ENCODE results near the gene CNEP1R1. TPM values are rescaled to one million over a fixed set of nuclear protein-coding genes. Genes with fewer than 3 reads are reported as not detected.

CNEP1R1 gene
- total and polyA plus RNA-seq, 10 of the 15 experiments (the other 5 are each of a cell fraction or from before 2014, with no cell fraction given): 11.5 to 29.2 (median 15.6) TPM

DNA sequence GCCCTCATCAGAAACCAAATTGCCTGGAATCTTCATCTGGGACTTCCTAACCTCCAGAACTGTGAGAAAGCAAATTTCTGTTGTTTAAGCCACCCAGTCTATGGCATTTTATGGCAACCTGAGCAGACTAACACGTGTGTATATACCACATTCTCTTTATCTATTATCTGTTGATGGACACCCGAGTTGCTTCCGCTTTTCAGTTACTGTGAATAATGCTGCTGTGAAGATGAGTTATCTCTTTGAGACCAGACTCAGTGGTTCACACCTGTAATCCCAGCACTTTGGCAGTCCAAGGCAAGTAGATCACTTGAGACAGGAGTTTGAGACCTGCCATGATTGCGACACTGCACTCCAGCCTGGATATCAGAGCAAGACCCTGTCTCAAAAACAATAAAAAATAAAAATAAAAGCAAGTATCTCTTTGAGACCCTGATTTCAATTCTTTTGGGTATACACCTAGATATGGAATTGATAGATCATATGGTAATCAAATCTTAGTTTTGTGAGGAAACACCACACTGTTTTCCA, 27.2 kb upstream of the CNEP1R1 start (continued):
- TF ChIP-seq, protein P1, sequence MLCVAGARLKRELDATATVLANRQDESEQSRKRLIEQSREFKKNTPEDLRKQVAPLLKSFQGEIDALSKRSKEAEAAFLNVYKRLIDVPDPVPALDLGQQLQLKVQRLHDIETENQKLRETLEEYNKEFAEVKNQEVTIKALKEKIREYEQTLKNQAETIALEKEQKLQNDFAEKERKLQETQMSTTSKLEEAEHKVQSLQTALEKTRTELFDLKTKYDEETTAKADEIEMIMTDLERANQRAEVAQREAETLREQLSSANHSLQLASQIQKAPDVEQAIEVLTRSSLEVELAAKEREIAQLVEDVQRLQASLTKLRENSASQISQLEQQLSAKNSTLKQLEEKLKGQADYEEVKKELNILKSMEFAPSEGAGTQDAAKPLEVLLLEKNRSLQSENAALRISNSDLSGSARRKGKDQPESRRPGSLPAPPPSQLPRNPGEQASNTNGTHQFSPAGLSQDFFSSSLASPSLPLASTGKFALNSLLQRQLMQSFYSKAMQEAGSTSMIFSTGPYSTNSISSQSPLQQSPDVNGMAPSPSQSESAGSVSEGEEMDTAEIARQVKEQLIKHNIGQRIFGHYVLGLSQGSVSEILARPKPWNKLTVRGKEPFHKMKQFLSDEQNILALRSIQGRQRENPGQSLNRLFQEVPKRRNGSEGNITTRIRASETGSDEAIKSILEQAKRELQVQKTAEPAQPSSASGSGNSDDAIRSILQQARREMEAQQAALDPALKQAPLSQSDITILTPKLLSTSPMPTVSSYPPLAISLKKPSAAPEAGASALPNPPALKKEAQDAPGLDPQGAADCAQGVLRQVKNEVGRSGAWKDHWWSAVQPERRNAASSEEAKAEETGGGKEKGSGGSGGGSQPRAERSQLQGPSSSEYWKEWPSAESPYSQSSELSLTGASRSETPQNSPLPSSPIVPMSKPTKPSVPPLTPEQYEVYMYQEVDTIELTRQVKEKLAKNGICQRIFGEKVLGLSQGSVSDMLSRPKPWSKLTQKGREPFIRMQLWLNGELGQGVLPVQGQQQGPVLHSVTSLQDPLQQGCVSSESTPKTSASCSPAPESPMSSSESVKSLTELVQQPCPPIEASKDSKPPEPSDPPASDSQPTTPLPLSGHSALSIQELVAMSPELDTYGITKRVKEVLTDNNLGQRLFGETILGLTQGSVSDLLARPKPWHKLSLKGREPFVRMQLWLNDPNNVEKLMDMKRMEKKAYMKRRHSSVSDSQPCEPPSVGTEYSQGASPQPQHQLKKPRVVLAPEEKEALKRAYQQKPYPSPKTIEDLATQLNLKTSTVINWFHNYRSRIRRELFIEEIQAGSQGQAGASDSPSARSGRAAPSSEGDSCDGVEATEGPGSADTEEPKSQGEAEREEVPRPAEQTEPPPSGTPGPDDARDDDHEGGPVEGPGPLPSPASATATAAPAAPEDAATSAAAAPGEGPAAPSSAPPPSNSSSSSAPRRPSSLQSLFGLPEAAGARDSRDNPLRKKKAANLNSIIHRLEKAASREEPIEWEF (IDR thresholded peaks at IDR 0.05; ENCODE audit: insufficient replicate concordance, low read depth, low read length): no peak
- TF ChIP-seq ZZZ3 (IDR thresholded peaks at IDR 0.05; ENCODE audit: control insufficient read depth, insufficient read length, low read depth) (no peak), ZNF24 (IDR thresholded peaks at IDR 0.05) (no peak), EZH2 (IDR thresholded peaks at IDR 0.05; ENCODE audit: borderline replicate concordance, control insufficient read depth, low read depth, low read length) (no peak), NBN (IDR thresholded peaks at IDR 0.05) (no peak), JUNB (IDR thresholded peaks at IDR 0.05) (no peak), HCFC1 (IDR thresholded peaks at IDR 0.05; ENCODE audit: low read length) (no peak)
- TF ChIP-seq, protein P2, sequence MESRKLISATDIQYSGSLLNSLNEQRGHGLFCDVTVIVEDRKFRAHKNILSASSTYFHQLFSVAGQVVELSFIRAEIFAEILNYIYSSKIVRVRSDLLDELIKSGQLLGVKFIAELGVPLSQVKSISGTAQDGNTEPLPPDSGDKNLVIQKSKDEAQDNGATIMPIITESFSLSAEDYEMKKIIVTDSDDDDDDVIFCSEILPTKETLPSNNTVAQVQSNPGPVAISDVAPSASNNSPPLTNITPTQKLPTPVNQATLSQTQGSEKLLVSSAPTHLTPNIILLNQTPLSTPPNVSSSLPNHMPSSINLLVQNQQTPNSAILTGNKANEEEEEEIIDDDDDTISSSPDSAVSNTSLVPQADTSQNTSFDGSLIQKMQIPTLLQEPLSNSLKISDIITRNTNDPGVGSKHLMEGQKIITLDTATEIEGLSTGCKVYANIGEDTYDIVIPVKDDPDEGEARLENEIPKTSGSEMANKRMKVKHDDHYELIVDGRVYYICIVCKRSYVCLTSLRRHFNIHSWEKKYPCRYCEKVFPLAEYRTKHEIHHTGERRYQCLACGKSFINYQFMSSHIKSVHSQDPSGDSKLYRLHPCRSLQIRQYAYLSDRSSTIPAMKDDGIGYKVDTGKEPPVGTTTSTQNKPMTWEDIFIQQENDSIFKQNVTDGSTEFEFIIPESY (IDR thresholded peaks at IDR 0.05): no peak
